G401 (cell line): Measurements from ENCODE around the gene RHOBTB3. TPM values are rescaled to one million over a fixed set of nuclear protein-coding genes. Genes with fewer than 3 reads are reported as not detected.
"Not testable (repeated sequence)": the region's sequence is repeated elsewhere in the genome, so short reads cannot be mapped to it uniquely, and the experiment has no call there.

Experiments
- DNase-seq: peaks from one replicate; pipeline ENCODE4 v3.0.0-alpha.2; 2015; ENCODE audit warnings: low spot score
- in situ Hi-C: cut with HindIII; loops from 2 replicates; pipeline ENCODE4 v1.10.0; 2016; ENCODE audit warnings: low sequenced_read_pairs, mixed read lengths
- total RNA-seq: library from RNA; depleted of rRNA; stranded (reverse); fragments of >200 nt; shearing (Covaris generic); gene quantifications from 2 replicates; pipeline ENCODE4 v1.2.3, GENCODE V29; 2014

RHOBTB3 gene
- total RNA-seq, 1 experiment from 2014 or later = 0.54 TPM

DNA sequence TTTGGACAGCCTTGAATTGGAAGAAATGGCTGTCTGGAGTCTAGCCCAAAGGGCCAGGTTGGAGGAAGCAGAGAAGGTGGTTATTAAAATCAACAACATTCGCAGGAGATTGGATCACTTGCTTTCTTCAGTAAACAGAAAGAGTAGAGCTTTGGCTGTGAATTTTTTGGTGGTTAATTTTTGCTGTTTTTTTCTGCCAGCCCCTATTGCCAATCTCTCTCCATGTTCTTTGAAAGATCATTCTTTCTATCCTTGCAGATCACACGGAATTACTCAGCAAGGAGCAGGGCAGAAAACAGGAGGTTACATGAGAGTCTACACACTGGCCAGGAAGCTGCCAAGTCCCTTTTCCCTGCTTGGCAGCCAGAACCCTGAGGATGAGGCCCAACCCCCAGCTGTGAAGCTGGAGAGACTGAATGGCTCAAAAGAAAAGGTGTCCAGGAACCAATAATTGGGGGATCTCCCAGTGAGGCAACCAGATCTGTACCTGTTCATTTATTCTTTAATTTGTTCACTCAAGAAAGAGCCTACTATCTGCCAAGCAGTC is 78.4 kb downstream of the RHOBTB3 start:
- peak; percentile 87 for DNase-seq
- in situ Hi-C loops = no loop called here

DNA sequence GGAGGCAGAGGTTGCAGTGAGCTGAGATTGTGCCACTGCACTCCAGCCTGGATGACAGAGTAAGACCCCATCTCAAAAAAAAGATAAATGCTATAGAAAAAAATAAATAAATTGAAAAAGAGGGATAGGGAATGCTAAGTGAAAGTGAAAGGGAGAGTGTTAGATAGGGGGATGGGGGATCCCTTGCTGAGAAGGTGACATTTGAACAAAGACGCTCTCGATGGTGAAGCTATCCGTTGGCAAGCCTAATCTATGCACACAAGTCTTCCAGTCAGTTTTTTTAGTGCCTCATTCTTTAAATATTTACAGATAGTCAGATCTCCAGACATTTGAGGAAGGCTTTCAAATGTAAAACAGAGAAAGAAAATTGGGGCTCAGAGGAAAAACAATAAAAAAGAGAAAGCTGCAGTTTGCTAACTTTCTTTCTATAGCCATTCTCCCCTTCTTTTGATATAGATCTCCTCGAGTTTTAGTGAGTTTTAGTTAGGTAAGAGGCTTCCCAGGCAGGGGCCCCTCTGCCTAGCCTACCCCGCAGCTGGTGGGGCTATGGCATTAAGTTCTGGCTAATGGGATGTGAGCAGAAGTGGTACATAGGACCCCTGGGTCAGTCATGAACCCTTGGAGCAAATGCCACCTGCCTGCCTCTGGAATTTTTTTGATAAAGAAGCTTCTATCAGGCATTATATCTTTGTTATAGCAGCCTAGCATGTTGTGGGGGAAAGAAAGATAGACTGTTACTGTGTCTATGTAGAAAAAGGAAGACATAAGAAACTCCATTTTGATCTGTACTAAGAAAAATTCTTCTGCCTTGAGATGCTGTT is 79.4 kb downstream of the RHOBTB3 start:
- no peak for DNase-seq
- in situ Hi-C loops = no loop called here

DNA sequence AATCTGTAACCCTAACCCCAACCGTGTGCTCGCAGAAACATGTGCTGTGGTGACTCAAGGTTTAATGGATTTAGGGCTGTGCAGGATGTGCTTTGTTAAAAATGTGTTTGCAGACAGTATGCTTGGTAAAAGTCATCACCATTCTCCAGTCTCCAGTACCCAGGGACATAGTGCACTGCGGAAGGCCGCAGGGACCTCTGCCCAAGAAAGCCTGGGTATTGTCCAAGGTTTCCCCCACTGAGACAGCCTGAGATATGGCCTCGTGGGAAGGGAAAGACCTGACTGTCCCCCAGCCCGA is 79.9 kb downstream of the RHOBTB3 start:
- in situ Hi-C loops, DNase-seq: not testable (repeated sequence)

DNA sequence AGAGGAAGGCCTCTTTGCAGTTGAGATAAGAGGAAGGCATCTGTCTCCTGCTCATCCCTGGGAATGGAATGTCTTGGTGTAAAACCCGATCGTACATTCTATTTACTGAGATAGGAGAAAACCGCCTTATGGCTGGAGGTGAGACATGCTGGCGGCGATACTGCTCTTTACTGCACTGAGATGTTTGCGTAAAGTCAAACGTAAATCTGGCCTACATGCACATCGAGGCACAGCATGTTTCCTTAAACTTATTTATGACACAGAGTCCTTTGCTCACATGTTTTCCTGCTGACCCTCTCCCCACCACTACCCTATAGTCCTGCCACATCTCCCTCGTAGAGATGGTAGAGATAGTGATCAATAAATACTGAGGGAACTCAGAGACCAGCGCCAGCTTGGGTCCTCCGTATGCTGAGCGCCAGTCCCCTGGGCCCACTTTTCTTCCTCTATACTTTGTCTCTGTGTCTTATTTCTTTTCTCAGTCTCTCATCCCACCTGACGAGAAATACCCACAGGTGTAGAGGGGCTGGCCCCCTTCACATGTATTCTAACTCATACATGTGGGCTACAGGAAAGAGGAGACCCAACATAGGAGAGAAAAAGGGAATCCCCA is 80.4 kb downstream of the RHOBTB3 start:
- DNase-seq, in situ Hi-C loops: not testable (repeated sequence)

DNA sequence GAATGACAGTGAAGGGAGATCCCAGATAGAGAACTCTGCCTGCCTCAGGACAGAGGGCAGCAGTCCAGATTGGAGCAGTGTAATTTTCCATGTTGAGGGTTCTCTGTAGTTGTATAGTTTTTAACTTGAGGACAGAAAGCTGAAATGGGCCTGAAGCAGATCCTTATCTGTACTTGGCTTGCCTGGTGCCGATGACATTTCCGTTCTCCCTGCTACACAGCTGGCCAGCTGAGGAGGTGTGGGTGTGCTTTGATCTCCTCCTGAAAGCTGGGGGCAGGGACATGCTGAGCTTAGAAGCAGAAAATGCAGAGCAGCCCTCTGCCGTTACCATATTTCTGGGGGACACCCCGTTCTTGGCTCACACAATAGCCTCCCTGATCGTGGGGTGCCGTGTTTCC is 80.9 kb downstream of the RHOBTB3 start:
- in situ Hi-C loops = no loop called here
- DNase-seq = peak; percentile 19

DNA sequence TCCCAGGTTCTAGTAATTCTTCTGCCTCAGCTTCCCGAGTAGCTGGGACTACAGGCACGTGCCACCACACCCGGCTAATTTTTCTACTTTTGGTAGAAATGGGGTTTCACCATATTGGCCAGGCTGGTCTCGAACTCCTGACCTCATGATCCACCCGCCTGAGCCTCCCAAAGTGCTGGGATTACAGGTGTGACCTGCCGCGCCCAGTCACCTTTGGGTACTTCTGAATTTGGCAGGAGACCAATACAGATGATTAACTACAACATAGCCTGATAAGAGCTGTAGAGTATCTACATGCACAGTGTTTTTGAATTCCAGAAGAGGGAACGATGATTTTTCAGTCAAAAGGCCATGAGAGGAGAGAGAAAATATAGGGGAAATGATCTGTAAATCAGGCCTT is 81.9 kb downstream of the RHOBTB3 start:
- not testable (repeated sequence) for DNase-seq

DNA sequence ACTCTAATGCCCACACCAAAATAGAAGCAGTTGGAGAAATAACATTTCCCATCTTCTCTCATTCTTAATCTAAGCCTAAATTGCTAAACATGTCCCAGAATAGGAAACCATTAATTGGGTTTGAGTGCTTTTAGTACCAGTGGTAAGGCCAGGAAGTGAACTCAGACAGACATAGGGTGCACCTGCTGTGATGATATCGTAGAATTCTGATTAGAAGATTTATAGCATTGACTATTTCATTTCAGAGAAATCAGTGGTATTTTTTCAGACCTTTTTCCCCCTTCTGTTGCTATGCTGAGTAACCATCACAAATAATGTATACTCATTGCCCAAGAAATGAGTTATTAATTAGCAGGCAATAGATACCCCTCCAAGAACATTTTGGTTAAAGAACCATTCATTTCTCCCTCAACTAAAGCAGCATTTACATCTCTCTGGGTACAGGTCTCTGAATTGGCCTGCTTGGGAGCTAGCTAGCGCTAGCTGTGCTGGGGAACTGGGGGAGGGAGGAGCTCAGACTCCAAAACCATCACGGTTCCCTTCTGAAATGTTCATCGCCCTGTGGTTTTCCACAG is 84.1 kb downstream of the RHOBTB3 start:
- no peak for DNase-seq
- in situ Hi-C loops = no loop called here

More for the DNA sequence above, 81.9 kb downstream of the RHOBTB3 start:
- in situ Hi-C loops = not testable (repeated sequence)

DNA sequence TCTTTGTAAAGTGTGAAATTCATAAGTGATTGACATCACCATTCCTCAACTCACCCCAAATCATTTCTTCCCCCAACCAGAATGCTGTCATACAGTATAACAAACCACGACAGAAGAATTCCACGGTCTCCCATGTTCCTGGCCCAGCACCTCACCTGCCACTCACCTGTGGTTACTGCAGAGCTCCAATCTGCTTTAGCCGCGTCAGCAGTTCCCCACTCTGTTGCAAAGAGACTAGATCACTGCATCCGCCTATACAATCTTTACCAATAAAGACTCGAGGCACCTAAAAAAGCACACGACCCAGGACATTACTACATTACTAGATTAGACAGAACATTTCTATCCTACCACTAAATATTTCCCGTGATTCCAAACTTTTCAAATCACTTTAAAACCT is 85.2 kb downstream of the RHOBTB3 start:
- in situ Hi-C loops = no loop called here

DNA sequence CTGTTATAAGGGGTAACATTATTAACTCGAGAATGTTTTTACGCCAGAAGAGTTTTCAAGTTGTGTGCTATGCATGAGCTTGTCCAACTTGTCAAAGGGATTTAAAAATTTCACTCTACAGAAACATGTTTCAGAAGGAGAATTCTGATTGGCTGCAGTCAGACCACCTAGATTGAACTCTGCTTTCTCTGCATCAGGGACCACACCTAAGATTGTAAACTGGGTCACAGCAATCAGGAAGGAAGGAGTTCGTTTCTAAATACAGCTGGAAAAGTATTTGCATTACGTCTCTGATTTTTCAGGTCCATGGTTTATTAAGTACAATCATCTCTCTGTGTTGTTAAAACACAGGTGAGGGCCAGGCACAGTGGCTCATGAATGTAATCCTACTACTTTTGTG is 85.6 kb downstream of the RHOBTB3 start:
- in situ Hi-C loops = no loop called here
- DNase-seq = no peak

More for the DNA sequence above, 85.2 kb downstream of the RHOBTB3 start:
- DNase-seq = no peak

DNA sequence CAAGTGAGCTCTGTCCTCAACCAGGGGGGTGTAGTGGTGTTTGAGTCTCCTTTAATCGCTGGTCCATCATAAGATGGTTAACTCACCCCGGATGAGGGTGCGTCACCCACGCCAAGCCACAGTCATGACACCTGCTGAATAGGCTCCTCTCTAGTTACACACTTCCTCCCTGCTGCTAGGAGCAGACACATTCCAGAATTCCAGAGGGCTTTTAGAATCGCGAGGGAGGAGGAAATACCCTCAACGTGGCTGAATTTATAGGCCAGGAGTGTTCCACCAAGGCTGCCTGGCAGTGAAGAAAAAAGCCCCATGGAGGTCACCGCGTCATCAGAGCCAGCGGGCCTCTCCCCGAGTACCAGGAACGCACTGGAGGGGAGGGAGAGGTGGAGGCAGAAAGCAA is 86.3 kb downstream of the RHOBTB3 start:
- in situ Hi-C loops = no loop called here
- no peak for DNase-seq

DNA sequence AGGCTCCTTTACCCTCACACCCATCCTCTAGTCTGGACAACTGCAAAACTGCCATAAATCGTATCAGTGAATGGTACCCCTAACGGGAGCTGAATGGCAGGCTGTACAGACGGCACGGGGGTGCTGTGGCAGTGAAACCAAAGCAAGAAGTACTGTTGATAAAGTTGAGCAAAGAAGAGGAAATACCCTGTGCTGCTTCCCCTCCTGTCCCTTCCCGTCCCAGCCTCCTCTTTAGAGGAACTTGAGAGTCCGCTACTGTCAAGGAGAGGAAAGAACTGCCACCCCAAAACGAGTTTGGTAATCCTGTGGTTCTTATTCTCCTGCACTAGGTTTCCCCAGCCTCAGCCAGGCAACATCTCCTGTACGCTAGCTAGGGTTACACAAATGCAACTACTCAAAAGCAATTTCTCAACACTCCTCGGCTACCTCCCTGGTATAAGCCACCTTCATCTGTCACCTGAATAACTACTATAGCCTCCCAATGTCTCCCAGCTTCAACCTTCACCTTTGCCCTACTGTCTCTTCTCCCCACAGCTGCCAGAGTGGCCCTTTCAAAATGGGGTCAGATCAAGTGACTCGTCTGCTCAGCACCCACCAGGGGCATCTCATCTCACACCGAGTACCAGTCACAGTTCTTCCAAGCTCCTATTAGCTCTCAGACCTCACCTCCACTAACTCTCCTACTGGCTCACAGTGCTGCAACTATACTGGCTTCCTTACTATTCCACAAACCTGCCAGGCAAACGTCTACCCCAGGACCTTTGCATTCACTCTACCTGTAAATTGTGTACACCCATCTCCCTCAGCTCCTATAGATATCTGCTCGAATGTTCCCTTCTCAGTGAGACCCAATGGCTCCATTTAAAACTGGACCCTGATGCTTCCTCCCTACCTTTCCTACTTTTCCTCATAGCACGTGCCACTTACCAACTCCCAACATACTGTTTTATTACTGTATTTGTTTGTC is 87.3 kb downstream of the RHOBTB3 start:
- in situ Hi-C loops = no loop called here

DNA sequence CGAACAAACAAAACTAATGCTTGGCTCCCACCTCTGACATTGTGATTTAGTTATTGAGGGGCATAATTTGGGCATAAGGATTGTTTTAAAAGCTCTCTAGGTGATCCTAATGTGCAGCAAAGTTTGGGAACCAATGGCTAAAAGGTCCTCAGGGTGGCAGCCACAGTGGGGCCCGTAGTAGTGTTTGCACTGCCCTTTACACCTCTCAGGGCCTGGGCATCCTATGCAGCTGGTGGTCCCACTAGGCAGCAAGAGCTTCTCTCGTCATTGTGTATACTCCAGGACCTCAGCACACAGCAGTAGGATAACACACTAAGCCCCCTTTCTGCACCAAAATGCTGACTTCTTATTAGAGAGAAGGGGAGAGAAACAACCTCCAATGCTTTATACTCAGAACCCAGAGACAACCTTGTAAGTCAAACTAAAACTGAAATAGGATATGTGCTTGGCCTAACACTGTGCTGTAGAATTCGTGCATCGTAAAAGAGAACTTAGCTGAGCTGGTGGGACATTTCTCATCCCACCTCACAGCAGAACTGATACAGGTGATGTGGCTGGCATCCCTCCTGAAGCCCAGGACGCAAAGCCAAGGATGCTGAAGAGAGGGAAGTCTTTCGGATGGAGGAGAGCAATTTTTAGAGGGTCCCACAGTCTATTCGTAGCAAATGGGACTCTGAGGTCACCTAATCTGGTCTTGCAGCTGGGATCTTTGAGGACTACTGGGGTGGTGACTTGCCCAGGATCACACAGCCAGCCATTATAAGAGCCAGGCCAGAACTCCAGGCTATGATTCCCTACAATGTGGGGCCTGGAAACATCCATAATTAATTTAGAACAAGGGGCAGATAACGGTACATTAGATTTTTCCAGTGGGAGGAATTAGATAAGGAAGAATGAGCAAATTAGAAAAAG is 90.2 kb downstream of the RHOBTB3 start:
- peak; percentile 33 for DNase-seq
- in situ Hi-C loops = no loop called here

More for the DNA sequence above, 87.3 kb downstream of the RHOBTB3 start:
- peak; percentile 34 for DNase-seq

DNA sequence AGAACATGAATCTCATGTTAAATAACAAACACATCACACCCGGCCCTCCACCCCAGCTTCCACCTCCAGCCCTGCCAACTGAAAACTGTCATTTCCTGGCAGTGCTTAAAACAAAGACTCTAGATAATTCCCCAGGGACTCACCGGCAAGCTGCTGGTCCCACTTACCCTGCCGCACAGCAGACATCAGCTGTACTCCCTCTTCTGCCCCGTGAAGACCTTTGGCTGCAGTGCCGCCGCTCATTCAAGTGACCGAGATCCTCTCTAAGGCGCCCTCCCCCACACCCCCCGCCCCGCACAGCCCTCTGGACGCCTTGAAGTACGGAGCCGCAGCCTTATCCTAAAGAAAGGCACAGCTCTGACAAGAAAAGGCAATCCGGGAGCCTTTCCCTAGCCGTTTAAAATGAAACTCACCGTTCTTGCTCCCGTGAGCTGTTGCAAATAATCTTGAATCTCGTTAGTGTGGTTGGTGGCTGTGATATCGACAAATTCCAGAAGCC is 91.0 kb downstream of the RHOBTB3 start:
- peak; percentile 77 for DNase-seq
- in situ Hi-C loops = no loop called here

DNA sequence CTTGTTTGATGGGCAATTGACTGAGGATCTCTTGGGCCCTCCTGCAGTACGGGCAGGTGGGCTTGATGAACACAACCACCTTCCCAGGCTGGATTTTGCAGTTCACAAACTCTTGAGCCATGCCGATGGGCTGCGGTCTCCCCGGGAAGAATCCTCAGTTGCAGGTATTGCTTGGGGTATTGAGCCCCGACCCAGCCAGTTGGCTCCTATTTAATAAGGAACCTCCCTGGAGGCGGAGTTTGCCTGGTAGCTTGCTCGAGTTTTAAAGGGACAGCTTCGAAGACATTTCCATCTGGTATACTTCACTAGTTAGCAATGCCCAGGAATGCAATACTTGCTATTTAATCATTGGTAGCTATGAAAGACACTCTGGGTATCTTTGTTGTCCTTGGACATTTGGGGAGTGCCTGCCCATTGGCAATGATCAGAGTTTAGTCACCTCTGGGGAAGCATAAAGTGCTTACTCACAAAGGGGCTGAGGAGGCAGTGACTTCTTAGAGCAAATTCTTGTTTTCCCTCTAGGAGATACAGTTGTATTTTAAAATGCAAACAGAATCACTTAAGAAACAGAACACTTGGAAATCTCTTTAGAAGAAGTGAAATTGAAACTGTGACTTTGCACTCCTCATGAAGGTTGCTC is 91.5 kb downstream of the RHOBTB3 start, which contains the start of gene GLRX:
TSS of gene GLRX (minus strand) at position 185 of the 640 bp plus-strand sequence. CDS start at position 121, 64 bp downstream.
- DNase-seq = peak; percentile 96
- in situ Hi-C loops = no loop called here

DNA sequence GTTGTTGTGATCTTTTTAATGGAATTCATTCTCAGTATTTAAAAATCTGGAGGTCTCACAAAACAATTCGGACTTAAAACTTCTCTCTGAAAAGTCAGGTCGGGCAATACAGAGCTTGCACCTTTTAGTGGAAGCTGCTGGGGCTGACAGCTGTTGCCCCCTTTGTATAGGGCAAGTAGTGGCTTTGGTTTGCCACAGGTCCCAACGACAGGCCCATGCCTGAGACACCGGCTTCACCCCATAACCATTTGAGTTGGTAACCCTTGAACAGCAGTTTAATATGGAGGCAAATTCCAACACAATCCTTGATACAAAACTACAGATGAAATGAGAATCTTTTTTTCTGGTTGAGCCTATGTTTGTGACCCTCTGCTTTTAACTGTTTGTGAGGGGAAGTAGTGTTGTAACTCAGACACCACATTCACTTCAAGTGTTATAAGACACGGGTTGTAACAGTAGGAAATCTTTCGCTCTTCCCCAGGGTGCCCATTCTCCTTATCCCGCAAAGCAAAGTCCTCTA is 92.1 kb downstream of the RHOBTB3 start:
- in situ Hi-C loops = no loop called here
- DNase-seq = no peak

DNA sequence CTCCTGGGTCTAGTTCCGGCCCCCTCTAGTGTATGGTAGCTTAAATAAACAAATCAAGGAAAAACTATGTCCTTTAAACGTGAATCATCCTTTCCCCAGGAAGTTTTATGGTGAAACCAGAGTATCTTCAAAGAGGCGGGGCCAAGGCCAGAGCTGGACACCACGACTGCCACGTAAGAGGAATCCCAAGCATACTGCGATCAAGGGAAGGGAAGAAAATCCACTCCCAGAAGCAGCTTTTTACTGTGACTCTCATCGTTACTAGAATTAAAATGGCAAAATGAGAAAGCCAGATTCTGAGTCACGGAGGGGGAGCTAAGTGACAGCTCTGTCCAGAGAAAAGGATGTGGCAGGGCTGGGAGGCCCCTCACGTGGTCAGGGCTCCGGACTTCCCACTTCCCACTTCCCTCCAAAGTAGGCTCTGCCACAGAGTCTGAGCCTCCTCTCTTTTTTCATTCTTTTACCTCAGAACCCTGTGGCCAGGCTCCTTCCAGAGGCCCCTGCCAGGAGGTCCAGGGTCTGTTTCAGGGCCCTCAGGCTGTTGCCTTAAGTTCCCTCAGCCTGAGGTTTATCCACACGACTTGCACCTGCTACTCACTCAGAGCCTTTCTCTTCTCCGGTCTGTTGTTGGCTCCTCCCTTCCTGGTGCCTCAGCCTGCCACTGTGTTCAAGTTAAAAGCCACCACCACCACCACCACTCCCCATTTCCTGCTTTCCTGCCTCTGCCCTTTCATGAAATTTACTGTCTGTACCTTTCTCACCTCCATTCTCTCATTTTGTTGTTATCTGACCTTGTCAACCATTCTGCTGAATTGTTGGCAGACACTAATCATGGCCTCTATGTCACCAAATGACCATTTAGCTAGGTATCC is 92.8 kb downstream of the RHOBTB3 start:
- peak; percentile 41 for DNase-seq
- in situ Hi-C loops = no loop called here
